IPS-15b (cell line): ENCODE data around the gene FBXO4.
"Not testable (repeated sequence)": the region's sequence is repeated elsewhere in the genome, so short reads cannot be mapped to it uniquely, and the experiment has no call there.

ENCODE experiments used
- H3K27me3 ChIP-seq: one replicate; pipeline ENCODE4 v1.6.1; 2013; ENCODE audit warnings: low read length; ENCODE audit not compliant: control insufficient read depth, insufficient read depth
- H3K36me3 ChIP-seq: one replicate; pipeline ENCODE4 v1.6.1; 2013; ENCODE audit warnings: low read length; ENCODE audit not compliant: control insufficient read depth, insufficient read depth
- H3K4me1 ChIP-seq: one replicate; pipeline ENCODE4 v1.6.1; 2013; ENCODE audit warnings: mild to moderate bottlenecking, low read length; ENCODE audit not compliant: control insufficient read depth, insufficient read depth
- H3K4me3 ChIP-seq: one replicate; pipeline ENCODE4 v1.5.1; 2013; ENCODE audit warnings: low read depth, low read length
- H3K9ac ChIP-seq: one replicate; pipeline ENCODE4 v1.6.1; 2013; ENCODE audit warnings: low read depth, mild to moderate bottlenecking, low read length
- H3K9me3 ChIP-seq: one replicate; pipeline ENCODE4 v1.6.1; 2013; ENCODE audit warnings: mild to moderate bottlenecking, low read length; ENCODE audit not compliant: control insufficient read depth, insufficient read depth

Gene FBXO4

DNA sequence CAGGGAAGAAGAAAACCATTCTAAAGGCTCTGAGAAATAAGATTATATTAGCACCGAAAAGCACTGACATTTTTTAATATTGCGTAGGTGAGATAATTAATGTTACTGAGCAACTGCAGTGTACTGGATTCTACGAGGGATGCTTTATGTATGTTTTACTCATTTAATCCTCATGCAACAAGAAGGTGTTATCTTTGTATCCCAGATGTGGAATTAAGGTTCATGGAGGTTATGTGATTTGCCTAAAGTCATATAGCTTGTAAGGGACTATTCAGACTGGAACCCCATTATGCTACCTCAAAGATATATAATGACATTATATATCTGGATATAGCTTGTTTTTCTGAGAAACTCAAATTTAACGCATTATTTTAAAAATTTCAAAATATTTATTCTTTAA, 2.5 kb downstream of the FBXO4 start:
- Histone ChIP-seq H3K9ac (no peak overlapping the region), H3K9me3 (no peaks in the 10 kb centered on the region), H3K4me1 (no peaks in the 10 kb centered on the region)

DNA sequence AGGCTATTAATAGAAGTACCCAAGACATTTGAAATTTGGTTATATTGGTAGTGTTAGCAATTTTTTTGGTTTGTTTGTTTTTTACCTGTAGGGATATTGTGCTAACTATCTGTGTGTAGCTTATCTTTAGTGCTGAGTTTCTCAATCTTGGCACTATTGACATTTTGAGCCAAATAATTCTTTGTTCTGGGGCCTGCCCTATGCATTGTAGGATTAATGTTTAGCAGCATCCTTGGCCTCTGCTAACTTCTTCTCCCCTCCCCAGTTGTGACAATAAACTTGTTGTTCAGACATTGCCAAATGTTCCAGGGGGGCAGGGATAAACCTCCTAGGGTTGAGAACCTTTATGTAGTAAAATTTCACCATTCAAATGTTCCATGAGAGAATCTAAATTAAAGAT, 4.0 kb downstream of the FBXO4 start:
- H3K4me3 ChIP-seq: no peak overlapping the region
- no peak overlapping the region for H3K9ac ChIP-seq
- H3K27me3 ChIP-seq: no peaks in the 10 kb centered on the region
- H3K36me3 ChIP-seq: no peaks in the 10 kb centered on the region
- no peaks in the 10 kb centered on the region for H3K9me3 ChIP-seq
- no peaks in the 10 kb centered on the region for H3K4me1 ChIP-seq

More for the DNA sequence above, 2.5 kb downstream of the FBXO4 start:
- Histone ChIP-seq H3K27me3 (no peaks in the 10 kb centered on the region), H3K36me3 (no peaks in the 10 kb centered on the region), H3K4me3 (no peak overlapping the region)

DNA sequence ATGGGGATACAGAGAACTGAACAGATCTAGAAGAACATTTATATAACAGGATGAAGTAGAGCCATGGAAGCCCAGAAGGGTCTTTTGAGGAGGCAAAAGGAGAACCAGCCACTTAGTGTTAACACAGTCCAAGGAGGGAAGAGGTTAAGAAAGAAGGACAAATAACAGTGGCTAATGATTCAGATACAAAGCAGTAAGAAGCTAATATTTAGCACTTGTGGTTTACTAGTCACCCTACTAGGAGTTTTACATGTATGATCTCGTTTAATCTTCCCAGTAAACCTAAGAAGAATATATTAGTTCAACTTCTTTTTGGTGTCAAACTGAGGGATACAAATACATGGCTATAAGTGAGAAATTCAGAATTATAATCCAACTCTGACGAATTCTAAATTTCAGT, 7.7 kb downstream of the FBXO4 start:
- H3K36me3 ChIP-seq: no peaks in the 10 kb centered on the region
- H3K4me1 ChIP-seq: peaks cover 2% of the 10 kb centered on the region
- H3K9ac ChIP-seq: no peak overlapping the region
- H3K9me3 ChIP-seq: no peaks in the 10 kb centered on the region
- H3K27me3 ChIP-seq: no peaks in the 10 kb centered on the region
- no peak overlapping the region for H3K4me3 ChIP-seq

DNA sequence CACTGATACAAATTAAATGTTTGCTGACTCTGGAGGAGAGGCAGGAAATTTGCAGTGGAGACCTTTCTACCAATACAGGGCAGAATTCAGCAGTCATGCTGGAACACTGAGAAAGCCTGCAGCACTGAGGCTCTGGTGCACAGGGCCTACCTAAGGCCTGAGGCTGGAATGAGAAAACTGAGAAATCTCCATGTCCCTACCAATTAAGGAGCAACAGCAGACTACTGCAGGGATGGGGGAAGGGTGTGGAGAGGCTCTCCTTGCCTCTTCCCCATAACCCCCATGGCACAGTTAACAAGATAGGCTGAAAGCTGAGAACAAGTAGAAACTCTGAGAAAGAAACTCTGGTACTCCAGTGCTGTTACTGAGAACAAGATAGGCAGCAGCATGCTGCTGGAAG, 10.5 kb downstream of the FBXO4 start:
- peaks cover 2% of the 10 kb centered on the region for H3K4me1 ChIP-seq
- no peaks in the 10 kb centered on the region for H3K27me3 ChIP-seq
- H3K4me3 ChIP-seq: no peak overlapping the region
- no peaks in the 10 kb centered on the region for H3K36me3 ChIP-seq
- H3K9me3 ChIP-seq: no peaks in the 10 kb centered on the region
- no peak overlapping the region for H3K9ac ChIP-seq

DNA sequence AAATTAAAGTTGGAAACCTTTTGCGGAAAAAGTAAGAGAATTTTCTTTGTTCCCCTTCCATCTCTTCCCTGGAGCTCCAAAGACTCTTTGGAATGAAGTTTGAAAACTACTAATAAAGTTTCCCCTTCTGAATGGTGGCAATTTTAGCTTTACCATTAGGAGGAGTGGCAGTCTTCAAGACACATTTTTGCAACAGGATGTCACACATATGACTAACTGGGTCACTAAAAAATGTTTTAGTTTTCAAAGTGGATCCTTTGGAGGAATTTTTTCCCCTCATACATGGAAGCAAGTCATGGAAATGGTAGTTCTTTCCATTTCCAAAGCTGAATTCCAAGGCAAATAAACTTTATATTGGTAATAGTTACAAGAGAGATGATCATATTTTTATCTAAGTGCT, 15.6 kb downstream of the FBXO4 start:
- no peaks in the 10 kb centered on the region for H3K36me3 ChIP-seq
- no peaks in the 10 kb centered on the region for H3K27me3 ChIP-seq
- no peaks in the 10 kb centered on the region for H3K9me3 ChIP-seq
- no peak overlapping the region for H3K9ac ChIP-seq
- no peak overlapping the region for H3K4me3 ChIP-seq
- peaks cover 2% of the 10 kb centered on the region for H3K4me1 ChIP-seq

DNA sequence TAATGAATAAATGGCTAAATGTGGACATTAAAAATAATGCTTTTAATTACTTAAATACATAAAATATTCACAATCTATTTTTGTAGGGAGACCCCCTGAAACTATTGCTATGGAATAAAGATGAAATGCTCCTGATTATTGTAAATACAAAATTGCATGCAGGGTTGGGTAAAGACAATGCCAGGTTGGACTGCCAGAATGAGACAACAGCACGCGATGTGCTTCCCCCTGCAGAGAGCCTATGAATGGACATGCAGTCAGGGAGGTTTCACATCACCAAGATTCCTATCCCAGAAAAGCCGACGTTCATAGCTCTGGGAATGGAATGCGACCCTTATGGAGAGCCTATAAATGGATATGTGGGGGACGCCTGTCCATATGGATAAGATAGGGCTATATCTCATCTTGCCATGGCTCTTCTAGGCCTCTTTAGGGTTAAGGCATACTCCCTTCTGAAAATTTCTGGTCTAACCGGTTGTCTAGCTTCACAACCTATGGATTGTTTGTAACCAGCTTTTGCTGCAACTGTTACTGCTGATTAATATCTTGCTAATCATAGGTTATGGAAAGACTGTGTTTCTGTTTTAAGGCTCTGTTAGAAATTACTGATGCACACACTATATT, 20.4 kb downstream of the FBXO4 start:
- H3K36me3 ChIP-seq, H3K4me1 ChIP-seq, H3K27me3 ChIP-seq, H3K4me3 ChIP-seq, H3K9me3 ChIP-seq, H3K9ac ChIP-seq: not testable (repeated sequence)

DNA sequence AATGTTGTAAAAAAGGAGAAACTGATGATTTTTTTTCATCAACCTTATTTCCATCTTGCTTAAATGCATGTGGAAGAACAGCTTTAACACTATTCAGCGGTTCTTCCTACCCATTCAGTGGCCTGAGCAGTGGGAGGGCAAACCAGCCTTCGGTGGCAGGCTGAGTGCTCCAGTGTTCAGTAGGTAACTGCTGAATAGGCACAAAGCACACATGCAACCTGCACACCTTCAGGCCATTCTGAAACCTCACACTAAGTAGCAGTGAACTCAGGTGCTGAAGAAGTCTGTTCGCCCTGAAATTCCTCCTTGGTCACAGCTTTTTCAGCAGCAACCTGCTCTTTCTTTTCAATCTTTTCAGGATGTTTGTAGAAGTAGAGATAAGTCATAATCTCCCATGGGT, 26.1 kb downstream of the FBXO4 start:
- Histone ChIP-seq H3K4me1 (no peaks in the 10 kb centered on the region), H3K36me3 (no peaks in the 10 kb centered on the region), H3K27me3 (no peaks in the 10 kb centered on the region), H3K9me3 (no peaks in the 10 kb centered on the region), H3K4me3 (no peak overlapping the region), H3K9ac (no peak overlapping the region)

DNA sequence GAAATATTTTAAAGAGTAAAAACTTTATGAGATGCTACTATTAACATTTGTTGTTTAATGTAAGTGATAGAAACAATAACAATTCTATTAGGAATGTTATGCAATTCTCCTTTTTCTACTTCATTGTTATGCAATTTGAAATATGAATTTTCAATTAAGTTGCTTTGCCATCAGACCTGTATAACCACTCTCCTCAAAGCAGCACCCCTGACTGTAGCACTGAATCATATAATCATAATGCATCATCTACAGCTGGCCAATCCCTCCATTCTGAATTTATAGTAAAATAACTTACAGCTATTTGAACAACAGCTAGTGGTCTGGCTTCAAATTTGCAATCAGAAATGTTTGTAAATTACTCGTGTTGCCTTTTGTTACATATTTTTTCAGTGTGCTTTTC, 29.2 kb downstream of the FBXO4 start:
- Histone ChIP-seq H3K4me1 (no peaks in the 10 kb centered on the region), H3K4me3 (no peak overlapping the region), H3K27me3 (no peaks in the 10 kb centered on the region), H3K9me3 (no peaks in the 10 kb centered on the region), H3K36me3 (no peaks in the 10 kb centered on the region), H3K9ac (no peak overlapping the region)

DNA sequence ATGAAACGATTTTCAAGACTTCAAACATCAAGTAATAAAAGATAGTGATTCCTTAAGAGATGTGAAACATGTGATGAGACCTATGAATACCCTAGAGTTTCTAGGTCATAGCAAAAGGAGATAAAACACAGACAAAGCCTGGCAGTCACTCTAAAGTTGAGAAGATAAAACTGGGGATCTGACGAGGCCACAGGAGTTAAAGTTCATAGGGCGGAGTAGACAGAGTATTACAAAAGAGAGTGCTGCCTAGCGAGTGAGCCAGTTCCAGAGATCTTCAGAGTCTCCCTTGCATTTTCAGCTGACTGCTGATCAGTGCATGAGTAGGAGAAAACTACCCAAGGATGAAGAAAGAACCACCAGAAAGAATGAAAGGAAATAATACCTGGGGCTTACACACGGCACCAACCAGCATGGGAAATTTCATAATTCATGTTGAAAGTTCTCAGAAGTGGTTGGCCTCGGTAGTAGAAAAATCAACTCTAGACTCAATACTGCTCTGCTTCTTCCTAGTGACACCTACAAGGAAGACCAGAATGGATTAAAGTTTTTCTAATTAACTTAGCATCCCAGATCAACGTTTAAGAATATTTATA, 30.4 kb downstream of the FBXO4 start:
- no peak overlapping the region for H3K9ac ChIP-seq
- no peaks in the 10 kb centered on the region for H3K36me3 ChIP-seq
- no peaks in the 10 kb centered on the region for H3K4me1 ChIP-seq
- no peaks in the 10 kb centered on the region for H3K27me3 ChIP-seq
- H3K9me3 ChIP-seq: no peaks in the 10 kb centered on the region
- no peak overlapping the region for H3K4me3 ChIP-seq

DNA sequence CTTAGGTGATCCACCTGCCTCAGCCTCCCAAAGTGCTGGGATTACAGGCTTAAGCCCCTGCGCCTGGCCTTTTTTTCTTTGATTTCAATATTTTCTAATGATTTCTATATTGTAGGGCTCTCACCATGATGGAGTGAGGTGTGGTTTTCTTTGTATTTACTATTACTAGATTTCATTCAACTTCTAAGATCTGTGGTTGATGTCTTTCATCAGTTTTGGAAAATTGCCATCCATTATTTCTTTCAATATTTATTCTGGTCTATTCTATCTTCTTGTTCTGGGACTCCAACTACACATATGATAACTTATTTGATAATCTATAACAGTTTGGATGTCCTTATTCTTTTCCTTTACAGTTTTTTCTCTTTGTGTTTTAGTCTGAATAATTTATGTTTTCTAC, 31.9 kb downstream of the FBXO4 start:
- H3K27me3 ChIP-seq: no peaks in the 10 kb centered on the region
- no peak overlapping the region for H3K9ac ChIP-seq
- H3K4me1 ChIP-seq: no peaks in the 10 kb centered on the region
- H3K9me3 ChIP-seq: no peaks in the 10 kb centered on the region
- H3K36me3 ChIP-seq: no peaks in the 10 kb centered on the region
- H3K4me3 ChIP-seq: no peak overlapping the region

DNA sequence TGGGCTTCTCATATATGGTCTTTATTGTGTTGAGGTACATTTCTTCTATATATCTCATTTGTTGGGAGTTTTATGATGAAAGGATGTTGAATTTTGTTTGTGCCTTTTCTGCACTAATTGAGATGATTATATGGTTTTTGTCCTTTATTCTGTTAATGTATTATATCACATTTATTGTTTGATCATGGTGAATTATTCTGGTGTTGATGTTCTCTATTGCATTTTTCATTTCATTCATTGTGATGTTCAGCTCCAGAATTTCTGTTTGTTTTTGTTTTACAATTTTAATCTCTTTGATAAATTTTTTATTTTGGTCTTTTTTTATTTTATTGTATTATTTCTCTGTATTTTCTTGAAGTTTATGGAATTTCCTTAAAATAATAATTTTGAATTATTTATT, 35.4 kb downstream of the FBXO4 start:
- no peaks in the 10 kb centered on the region for H3K9me3 ChIP-seq
- H3K27me3 ChIP-seq: no peaks in the 10 kb centered on the region
- H3K36me3 ChIP-seq: no peaks in the 10 kb centered on the region
- H3K9ac ChIP-seq: no peak overlapping the region
- no peak overlapping the region for H3K4me3 ChIP-seq
- no peaks in the 10 kb centered on the region for H3K4me1 ChIP-seq

DNA sequence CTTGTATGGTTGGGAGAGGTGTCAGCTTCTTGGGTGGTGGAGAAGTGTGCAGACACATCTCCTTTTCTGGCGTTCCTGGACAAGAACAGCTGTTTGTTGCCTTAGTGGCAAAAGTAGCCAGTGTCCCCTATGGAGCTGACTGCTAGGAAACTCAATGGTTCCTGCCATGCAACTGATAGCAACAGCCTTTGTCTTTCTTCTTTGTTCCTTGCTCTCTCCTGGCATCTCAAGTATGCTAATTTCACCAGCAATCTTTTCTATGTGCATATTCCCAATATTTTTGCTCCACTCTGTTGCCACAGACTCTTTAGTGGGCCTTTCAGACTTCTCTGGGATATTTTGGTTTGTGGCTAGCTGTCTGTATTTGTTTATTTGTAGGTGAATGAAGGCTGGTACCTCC, 36.7 kb downstream of the FBXO4 start:
- no peaks in the 10 kb centered on the region for H3K4me1 ChIP-seq
- no peak overlapping the region for H3K9ac ChIP-seq
- no peaks in the 10 kb centered on the region for H3K9me3 ChIP-seq
- H3K27me3 ChIP-seq: no peaks in the 10 kb centered on the region
- H3K4me3 ChIP-seq: no peak overlapping the region
- H3K36me3 ChIP-seq: no peaks in the 10 kb centered on the region
